Measurements from ENCODE around the gene RPA1.
A peak's percentile ranks its signal among the peaks of the same experiment; 100 is the strongest.
"Not testable (repeated sequence)": the region's sequence is repeated elsewhere in the genome, so short reads cannot be mapped to it uniquely, and the experiment has no call there.

The RPA1 gene

GRCh38 chr17:1813088-1813487 lies 16.7 kb upstream of the RPA1 start:
- DNase-seq = no peak

- DNase-seq = no peak
Measured at GRCh38 chr17:1820528-1821252, 9.1 kb upstream of the RPA1 start.

DNA sequence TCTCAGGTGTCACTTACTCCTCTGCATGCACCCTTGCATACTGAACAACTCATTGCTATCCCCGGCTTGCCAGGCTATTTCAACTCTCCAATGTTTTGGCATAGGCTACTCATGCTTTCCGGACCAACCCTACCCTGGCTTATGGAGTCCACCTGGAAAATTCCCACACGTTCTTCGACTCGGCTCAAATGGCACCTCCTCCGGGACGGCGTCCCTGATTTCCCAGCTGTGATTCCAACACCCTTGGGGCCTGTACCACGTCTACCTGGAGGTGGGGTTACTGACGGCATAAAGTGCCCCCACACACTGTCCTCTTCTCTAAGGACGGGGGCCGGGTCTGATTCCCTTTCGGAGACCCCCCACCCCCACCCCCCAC lies 601 bp upstream of the RPA1 start:
- DNase-seq = peak in 8 of 56 donors; percentile 28 to 49 (median 36)

DNA sequence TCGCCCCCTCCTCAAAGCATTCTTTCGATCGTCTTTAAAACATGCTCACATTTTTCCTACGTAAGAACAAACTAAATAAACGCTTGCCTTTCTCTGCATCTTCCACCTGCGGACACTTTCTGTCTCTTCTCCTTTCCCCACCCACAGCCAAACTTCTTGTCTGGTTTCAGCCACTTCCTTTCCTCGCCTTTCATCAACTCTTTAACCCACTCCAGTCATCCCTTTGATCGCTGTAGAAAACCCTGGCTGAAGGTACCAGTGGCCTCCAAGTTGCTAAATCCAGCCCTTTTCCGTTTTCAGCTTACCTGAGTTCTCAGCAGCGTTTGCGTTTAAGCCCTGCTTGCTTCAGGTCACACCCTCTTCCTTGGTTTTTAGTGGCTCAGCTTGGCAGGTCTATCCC lies 483 bp downstream of the RPA1 start:
- DNase-seq = peak in 6 of 56 donors; percentile 8 to 41 (median 27)

DNA sequence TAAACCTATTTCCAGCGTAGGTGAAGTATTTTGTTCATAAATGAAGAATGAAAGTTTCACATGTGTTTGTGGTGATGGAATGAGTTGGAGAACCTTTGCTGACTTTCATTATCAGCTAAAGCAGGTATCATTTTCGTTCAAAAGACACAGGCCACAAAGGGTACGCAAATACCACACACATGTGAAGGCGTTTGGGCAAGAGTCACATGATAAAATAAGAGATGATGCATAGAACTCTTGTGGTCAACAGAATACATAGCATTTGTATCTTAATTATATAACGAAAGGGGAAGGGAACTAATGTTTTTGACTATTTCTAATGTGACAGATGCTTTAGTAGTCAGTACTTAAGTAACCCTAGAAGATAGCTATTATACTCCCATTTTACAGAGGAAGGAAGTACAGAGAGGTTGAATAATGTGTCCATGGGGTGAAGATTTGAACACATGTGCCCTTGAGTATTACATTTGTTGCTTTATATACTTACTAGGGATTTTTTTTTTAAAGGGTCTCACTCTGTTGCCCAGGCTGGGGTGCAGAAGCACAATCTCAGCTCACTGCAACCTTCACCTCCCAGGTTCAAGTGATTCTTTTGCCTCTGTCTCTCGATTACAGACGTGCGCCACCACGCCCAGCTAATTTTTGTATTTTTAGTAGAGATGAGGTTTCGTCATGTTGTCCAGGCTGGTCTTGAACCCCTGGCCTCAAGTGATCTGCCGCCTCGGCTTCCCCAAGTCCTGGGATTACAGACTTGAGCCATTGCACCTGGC lies 4.8 kb downstream of the RPA1 start:
- no peak for DNase-seq

DNA sequence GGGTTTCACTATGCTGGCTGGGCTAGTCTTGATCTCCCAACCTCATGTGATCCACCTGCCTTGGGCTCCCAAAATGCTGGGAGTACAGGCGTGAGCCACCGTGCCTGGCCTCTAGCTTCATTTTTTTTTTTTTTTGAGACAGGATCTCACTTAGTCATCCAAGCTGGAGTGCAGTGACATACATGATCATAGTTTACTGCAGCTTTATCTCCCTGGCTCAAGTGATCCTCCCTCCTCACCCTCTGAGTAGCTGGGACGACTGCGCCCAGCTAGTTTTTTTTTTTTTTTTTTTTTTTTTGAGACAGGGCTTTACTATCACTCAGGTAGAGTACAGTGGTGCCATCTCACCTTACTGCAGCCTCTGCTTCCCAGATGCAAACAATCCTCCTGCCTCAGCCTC lies 9.7 kb downstream of the RPA1 start:
- no peak for DNase-seq

GRCh38 chr17:1843947-1844346 lies 14.1 kb downstream of the RPA1 start:
- no peak for DNase-seq

- DNase-seq = no peak
Measured at GRCh38 chr17:1847191-1847590, 17.4 kb downstream of the RPA1 start.

- DNase-seq = no peak
Measured at GRCh38 chr17:1852327-1852726, 22.5 kb downstream of the RPA1 start.

GRCh38 chr17:1853698-1854097 lies 23.9 kb downstream of the RPA1 start:
- DNase-seq = no peak

DNA sequence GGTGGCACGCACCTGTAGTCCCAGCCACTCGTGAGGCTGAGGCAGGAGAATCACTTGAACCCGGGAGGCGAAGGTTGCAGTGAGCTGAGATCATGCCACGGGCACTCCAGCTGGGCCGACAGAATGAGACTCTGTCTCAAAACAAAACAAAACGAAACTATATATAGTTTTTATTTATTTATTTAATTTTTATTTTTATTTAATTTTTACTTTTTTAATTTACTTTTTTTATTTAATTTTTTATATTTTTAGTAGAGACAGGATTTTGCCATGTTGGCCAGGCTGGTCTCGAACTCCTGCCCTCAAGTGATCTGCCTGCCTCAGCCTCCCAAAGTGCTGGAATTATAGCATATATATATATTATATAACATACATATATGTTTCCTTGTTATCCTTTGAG lies 26.7 kb downstream of the RPA1 start:
- DNase-seq = not testable (repeated sequence)

DNA sequence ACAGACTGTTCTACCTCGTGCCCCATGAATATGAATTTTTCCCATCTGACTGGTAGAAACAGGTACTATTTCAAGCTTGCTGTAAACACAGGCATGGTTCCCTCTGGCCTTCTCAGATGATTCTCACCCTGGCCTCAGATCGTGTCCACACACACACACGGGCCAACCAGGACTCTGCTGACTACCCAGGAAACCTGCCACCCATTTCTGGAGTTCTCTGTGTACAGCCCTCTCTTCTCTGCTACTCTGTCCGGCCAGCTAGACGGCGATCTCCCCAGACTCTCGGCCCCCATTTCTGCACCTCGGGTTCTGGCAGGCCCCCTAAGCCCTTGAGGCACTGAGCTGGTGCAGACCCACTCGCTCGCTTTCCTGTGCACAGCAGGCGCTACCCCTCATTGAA lies 31.2 kb downstream of the RPA1 start:
- no peak for DNase-seq

DNA sequence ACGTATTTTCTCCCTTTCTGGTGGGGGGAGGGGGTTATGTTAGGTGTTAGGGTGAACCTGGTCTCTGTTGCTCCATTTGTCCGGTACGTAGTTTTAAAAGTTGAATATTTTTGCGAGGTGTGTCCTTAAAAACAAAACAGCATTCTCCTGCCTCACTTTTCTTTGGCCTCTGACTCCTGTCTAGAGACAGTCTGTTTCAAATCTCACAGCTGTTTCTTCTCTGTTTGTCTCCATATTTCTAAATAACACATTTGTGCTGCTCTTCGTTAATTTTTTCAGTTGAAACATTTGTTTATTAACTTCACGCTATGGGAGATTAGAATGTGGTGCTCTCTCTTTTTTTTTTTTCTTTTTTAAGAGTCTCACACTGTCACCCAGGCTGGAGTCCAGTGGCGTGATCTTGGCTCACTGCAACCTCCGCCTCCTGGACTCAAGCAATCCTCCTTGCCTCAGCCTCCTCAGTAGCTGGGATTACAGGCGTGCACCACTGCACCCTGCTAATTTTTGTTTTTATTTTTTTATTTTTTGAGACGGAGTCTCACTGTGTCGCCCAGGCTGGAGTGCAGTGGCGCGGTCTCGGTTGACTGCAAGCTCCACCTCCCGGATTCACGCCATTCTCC lies 31.7 kb downstream of the RPA1 start:
- DNase-seq = no peak

GRCh38 chr17:1865252-1866037 lies 35.6 kb downstream of the RPA1 start:
- no peak for DNase-seq

GRCh38 chr17:1867307-1867706 lies 37.5 kb downstream of the RPA1 start:
- DNase-seq = no peak

- DNase-seq = no peak
Measured at GRCh38 chr17:1868090-1868489, 38.3 kb downstream of the RPA1 start.

DNA sequence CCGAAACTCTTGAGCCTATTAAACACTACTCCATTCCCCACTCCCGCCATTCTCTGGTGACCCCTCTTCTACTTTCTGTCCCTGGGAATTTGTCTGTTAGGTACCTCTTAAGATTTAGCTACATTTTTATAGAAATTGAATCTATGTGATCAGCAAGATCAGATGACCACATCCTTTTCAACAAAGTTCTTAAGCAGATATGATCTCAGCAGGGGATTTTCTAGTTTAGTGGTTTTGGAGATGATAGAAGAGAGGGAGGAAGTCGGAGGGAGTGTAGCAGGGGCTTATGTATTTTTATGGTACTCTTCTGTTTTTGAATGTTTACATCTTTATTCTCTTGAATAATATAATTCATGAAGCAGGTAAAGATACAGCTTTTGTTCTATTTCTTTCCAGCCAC lies 40.8 kb downstream of the RPA1 start:
- DNase-seq = no peak

DNA sequence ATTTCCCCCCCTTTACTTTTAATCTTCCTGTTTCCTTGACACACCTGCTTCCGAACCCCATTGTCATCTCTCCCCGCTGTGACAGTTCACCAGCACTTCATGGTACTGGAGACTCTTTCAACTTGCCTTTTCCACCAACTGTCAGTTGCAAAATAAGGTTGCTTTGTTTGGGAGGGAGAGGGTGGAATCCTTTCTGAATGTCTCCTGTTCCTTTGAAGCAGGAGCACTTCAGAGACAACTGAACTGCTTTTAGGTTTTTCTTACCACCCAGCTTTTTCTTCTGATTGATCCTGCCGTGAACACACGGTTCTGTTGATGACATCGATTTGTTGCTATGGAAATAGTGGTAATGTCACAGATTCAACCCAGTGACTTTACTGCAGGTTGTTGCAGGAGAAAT lies 42.0 kb downstream of the RPA1 start:
- no peak for DNase-seq

- DNase-seq = no peak
Measured at GRCh38 chr17:1872254-1872653, 42.4 kb downstream of the RPA1 start.

DNA sequence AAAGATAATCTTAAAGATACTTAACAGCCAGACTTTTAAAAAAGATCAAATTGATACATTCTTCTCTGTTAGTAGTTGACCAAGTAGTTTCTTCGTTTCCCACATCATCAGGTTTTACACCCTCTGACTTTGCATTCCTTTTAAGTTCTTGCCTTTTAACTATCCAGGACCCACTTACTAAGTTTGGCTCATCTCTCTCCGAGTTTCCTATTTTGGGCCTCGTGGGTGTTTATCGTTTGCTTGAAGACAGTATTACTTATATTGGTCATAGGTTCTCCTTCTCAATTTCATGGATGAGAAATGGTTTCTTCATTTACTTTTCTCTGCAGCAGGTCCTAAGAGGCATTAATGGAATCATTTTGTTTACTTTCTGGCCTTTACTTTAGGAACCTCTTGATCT lies 43.2 kb downstream of the RPA1 start:
- no peak for DNase-seq

- no peak for DNase-seq
Measured at GRCh38 chr17:1873418-1873817, 43.6 kb downstream of the RPA1 start.

DNA sequence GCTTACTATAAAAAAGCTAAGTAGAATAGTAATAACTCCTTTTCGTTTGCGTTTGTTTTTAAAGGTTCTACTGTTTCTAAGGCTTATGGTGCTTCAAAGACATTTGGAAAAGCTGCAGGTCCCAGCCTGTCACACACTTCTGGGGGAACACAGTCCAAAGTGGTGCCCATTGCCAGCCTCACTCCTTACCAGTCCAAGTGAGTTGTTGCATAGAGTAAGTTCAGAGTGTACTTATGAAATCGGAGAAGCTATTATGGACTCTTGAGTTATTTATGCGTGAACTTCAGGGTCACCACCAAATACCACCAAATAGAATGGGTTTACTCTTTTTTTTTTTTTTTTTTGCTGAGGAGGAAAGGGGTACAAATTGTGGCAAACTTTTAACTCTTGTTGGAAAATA lies 45.8 kb downstream of the RPA1 start:
- DNase-seq = no peak

Measured in nucleus accumbens (tissue), 56 donors.